ENCODE measurements around the gene TIMM10. TPM values are rescaled to one million over a fixed set of nuclear protein-coding genes. Genes with fewer than 3 reads are reported as not detected.

The TIMM10 gene
- total RNA-seq, 4 donors from 2014 or later: 45.4 to 61.7 (median 49.5) TPM

- H3K4me3 ChIP-seq: no peak overlapping the region
- H3K4me1 ChIP-seq: peaks cover 20 to 25% of the 10 kb centered on the region in 2 donors
- H3K27me3 ChIP-seq: no peaks in the 10 kb centered on the region
- TF ChIP-seq, protein P1, sequence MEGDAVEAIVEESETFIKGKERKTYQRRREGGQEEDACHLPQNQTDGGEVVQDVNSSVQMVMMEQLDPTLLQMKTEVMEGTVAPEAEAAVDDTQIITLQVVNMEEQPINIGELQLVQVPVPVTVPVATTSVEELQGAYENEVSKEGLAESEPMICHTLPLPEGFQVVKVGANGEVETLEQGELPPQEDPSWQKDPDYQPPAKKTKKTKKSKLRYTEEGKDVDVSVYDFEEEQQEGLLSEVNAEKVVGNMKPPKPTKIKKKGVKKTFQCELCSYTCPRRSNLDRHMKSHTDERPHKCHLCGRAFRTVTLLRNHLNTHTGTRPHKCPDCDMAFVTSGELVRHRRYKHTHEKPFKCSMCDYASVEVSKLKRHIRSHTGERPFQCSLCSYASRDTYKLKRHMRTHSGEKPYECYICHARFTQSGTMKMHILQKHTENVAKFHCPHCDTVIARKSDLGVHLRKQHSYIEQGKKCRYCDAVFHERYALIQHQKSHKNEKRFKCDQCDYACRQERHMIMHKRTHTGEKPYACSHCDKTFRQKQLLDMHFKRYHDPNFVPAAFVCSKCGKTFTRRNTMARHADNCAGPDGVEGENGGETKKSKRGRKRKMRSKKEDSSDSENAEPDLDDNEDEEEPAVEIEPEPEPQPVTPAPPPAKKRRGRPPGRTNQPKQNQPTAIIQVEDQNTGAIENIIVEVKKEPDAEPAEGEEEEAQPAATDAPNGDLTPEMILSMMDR (IDR thresholded peaks at IDR 0.05 in 4 of 5, conservative IDR thresholded peaks at IDR 0.05 in 1 of 5): peak; percentile 88 to 96 (median 92)
- no peak for TF ChIP-seq POLR2A (IDR thresholded peaks at IDR 0.05)
- in situ Hi-C loops (cut with MboI; ENCODE audit: low sequenced_read_pairs in 4 of 4) (loop anchor here (5.0 to 25.0 kb wide), 3 partner anchors 33 to 169 kb away; partner anchors contain the start of genes P2RX3 (in 1 of the 4), SSRP1 (in 1 of the 4) and TNKS1BP1 (in 1 of the 4)), intact Hi-C loops (cut with DNase I; ENCODE audit: low total_unique reads) (loop anchor here (1.0 kb wide), 1 partner anchor 32 kb away; no protein-coding TSS in a partner anchor)
- peak; percentile 45 to 80 for DNase-seq
- ATAC-seq: peak; percentile 74 to 82
- H3K9me3 ChIP-seq: no peaks in the 10 kb centered on the region
- H3K36me3 ChIP-seq: peaks cover 0 to 13% of the 10 kb centered on the region in 2 donors
- H3K27ac ChIP-seq: peak overlapping the region; percentile 72 to 80 (median 77)
Observed at GRCh38 chr11:57493507-57494503, 36.7 kb downstream of the TIMM10 start.

- H3K27me3 ChIP-seq: no peaks in the 10 kb centered on the region
- H3K36me3 ChIP-seq: peaks cover 0 to 28% of the 10 kb centered on the region in 2 donors
- TF ChIP-seq, protein P1 (IDR thresholded peaks at IDR 0.05 in 4 of 5, conservative IDR thresholded peaks at IDR 0.05 in 1 of 5): peak; percentile 49 to 79 (median 64)
- TF ChIP-seq POLR2A (IDR thresholded peaks at IDR 0.05): no peak
- intact Hi-C loops (cut with DNase I; ENCODE audit: low total_unique reads) (no loop called here), in situ Hi-C loops (cut with MboI; ENCODE audit: low sequenced_read_pairs in 4 of 4) (loop anchor here (5.0 to 25.0 kb wide), 3 partner anchors 36 to 167 kb away; partner anchors contain the start of genes P2RX3 (in 1 of the 4), SSRP1 (in 1 of the 4) and TNKS1BP1 (in 1 of the 4))
- peaks cover 37% of the 10 kb centered on the region in 2 donors for H3K4me1 ChIP-seq
- H3K9me3 ChIP-seq: no peaks in the 10 kb centered on the region
- peak overlapping the region in 3 of 4 donors; percentile 4 to 30 (median 27) for H3K27ac ChIP-seq
- no peak overlapping the region for H3K4me3 ChIP-seq
- no peak for DNase-seq
- peak in 1 of 2 donors; percentile 18 for ATAC-seq
Observed at GRCh38 chr11:57491371-57492061, 39.0 kb downstream of the TIMM10 start.

- intact Hi-C loops (cut with DNase I; ENCODE audit: low total_unique reads): no loop called here
- no peaks in the 10 kb centered on the region for H3K9me3 ChIP-seq
- peak overlapping the region in 2 of 4 donors; percentile 33 to 51 for H3K27ac ChIP-seq
- peaks cover 37% of the 10 kb centered on the region in 2 donors for H3K4me1 ChIP-seq
- no peak overlapping the region for H3K4me3 ChIP-seq
- in situ Hi-C loops (cut with MboI; ENCODE audit: low sequenced_read_pairs in 4 of 4): loop anchor here (5.0 to 25.0 kb wide), 3 partner anchors 37 to 166 kb away; partner anchors contain the start of genes P2RX3 (in 1 of the 4), SSRP1 (in 1 of the 4) and TNKS1BP1 (in 1 of the 4)
- peaks cover 0 to 32% of the 10 kb centered on the region in 2 donors for H3K36me3 ChIP-seq
- ATAC-seq (no peak), DNase-seq (no peak)
- no peaks in the 10 kb centered on the region for H3K27me3 ChIP-seq
- TF ChIP-seq, protein P1 (IDR thresholded peaks at IDR 0.05 in 4 of 5, conservative IDR thresholded peaks at IDR 0.05 in 1 of 5): no peak
- TF ChIP-seq POLR2A (IDR thresholded peaks at IDR 0.05): no peak
Observed at GRCh38 chr11:57490456-57491248, 39.9 kb downstream of the TIMM10 start.

All from gastrocnemius medialis (tissue), 4 donors.